Neutrophil (primary cell): Measurements from ENCODE around the gene AQP4.

Experiments
- H3K27ac ChIP-seq: fragments of 200-600 bp; sonication (generic); 2 replicates; pipeline ENCODE4 v1.5.1; 2016; ENCODE audit warnings: mild to moderate bottlenecking, moderate library complexity
- H3K27me3 ChIP-seq: fragments of 200-600 bp; sonication (generic); 2 replicates; pipeline ENCODE4 v1.6.0; 2016; ENCODE audit warnings: mild to moderate bottlenecking
- H3K36me3 ChIP-seq: fragments of 200-600 bp; sonication (generic); 2 replicates; pipeline ENCODE4 v1.5.1; 2017
- H3K4me1 ChIP-seq, 2 experiments: fragments of 200-600 bp in 1 of 2; sonication (generic) in 1 of 2; 1 replicate in 1 of 2; 2 replicates in 1 of 2; pipeline versions ENCODE4 v1.5.1 to v1.6.1; 2013 to 2016; ENCODE audit warnings: low read depth in 1 of 2, low read length in 1 of 2, mild to moderate bottlenecking in 1 of 2, moderate library complexity in 1 of 2; ENCODE audit not compliant: control insufficient read depth in 1 of 2, insufficient read depth in 1 of 2
- H3K4me3 ChIP-seq, 2 experiments: fragments of 200-600 bp in 1 of 2; sonication (generic) in 1 of 2; 1 replicate in 1 of 2; 2 replicates in 1 of 2; pipeline ENCODE4 v1.5.1; 2013 to 2016; ENCODE audit warnings: low read depth in 1 of 2, low read length in 1 of 2, mild to moderate bottlenecking in 1 of 2, moderate library complexity in 1 of 2
- H3K9me3 ChIP-seq: fragments of 200-600 bp; sonication (generic); 2 replicates; pipeline ENCODE4 v1.5.1; 2016
- TF ChIP-seq, protein P1 (sequence below): fragments of 200-600 bp; sonication (generic); IDR thresholded peaks from 2 replicates; pipeline ENCODE4 v1.5.1; 2016; ENCODE audit warnings: antibody characterized with exemption

Gene AQP4

DNA sequence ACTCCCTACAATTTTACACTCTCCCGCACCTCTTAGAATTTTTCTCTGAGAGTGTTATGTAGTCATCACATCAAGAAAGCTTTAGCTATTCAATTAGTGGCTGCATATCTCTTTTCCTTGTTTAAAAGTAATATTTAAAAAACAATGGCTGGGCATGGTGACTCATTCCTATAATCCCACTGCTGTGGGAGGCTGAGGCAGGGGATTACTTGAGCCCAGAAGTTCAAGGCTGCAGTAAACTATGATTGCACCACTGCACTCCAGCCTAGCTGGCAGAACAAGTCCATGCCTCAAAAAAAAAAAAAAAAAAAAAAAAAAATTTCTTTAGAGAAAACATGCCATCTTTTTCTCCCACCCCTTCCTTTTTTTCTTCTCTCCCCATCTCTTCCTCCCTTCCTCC is 44.3 kb downstream of the AQP4 start:
- Histone ChIP-seq H3K36me3 (no peaks in the 10 kb centered on the region), H3K27ac (no peak overlapping the region), H3K4me1 (no peaks in the 10 kb centered on the region), H3K4me3 (no peak overlapping the region), H3K27me3 (peaks cover 3% of the 10 kb centered on the region), H3K9me3 (no peaks in the 10 kb centered on the region)
- TF ChIP-seq, protein P1, sequence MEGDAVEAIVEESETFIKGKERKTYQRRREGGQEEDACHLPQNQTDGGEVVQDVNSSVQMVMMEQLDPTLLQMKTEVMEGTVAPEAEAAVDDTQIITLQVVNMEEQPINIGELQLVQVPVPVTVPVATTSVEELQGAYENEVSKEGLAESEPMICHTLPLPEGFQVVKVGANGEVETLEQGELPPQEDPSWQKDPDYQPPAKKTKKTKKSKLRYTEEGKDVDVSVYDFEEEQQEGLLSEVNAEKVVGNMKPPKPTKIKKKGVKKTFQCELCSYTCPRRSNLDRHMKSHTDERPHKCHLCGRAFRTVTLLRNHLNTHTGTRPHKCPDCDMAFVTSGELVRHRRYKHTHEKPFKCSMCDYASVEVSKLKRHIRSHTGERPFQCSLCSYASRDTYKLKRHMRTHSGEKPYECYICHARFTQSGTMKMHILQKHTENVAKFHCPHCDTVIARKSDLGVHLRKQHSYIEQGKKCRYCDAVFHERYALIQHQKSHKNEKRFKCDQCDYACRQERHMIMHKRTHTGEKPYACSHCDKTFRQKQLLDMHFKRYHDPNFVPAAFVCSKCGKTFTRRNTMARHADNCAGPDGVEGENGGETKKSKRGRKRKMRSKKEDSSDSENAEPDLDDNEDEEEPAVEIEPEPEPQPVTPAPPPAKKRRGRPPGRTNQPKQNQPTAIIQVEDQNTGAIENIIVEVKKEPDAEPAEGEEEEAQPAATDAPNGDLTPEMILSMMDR: no peak

DNA sequence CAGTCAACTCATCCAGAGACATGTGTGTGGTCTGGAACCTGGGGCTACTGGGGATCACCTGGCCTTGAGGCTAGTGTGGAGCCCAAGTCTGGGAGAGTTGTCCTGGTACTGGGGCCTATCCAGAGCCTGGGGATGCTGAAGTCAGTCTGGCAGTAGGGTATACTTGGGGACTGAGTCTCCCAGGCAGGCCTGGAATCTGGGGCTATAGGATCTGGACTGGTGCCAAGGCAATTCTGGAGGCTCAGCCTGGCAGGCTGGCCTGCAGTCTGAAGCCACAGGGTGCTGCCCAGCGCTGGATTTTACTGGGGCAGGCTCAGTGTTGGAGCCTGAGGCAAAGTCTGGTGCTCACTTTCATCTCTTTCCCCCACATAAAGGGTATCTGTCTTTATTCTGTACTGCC is 46.5 kb downstream of the AQP4 start:
- H3K9me3 ChIP-seq: no peaks in the 10 kb centered on the region

DNA sequence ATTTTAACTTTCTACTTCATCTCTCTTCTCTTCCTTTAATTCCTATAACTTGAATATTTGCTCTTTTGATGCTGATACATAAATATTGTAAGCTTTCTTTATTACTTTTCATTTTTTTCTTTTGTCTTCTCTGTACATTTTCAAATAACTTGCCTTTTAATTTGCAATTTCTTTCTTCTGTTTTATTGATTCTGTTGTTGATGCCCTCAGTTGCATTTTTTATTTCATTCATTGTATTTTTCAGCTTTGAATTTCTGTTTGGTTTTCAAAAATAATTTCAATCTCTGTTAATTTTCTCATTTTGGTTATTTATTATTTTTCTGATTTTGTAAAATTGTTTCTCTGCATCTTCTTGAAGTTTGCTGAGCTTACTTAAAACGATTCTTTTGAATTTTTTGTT is 47.0 kb downstream of the AQP4 start:
- no peak overlapping the region for H3K27ac ChIP-seq
- no peaks in the 10 kb centered on the region for H3K36me3 ChIP-seq
- TF ChIP-seq, protein P1: no peak
- H3K4me1 ChIP-seq: no peaks in the 10 kb centered on the region
- no peak overlapping the region for H3K4me3 ChIP-seq
- H3K9me3 ChIP-seq: no peaks in the 10 kb centered on the region
- no peaks in the 10 kb centered on the region for H3K27me3 ChIP-seq

More for the DNA sequence above, 46.5 kb downstream of the AQP4 start:
- Histone ChIP-seq H3K27me3 (no peaks in the 10 kb centered on the region), H3K36me3 (no peaks in the 10 kb centered on the region), H3K27ac (no peak overlapping the region), H3K4me3 (no peak overlapping the region), H3K4me1 (no peaks in the 10 kb centered on the region)
- TF ChIP-seq, protein P1: no peak

DNA sequence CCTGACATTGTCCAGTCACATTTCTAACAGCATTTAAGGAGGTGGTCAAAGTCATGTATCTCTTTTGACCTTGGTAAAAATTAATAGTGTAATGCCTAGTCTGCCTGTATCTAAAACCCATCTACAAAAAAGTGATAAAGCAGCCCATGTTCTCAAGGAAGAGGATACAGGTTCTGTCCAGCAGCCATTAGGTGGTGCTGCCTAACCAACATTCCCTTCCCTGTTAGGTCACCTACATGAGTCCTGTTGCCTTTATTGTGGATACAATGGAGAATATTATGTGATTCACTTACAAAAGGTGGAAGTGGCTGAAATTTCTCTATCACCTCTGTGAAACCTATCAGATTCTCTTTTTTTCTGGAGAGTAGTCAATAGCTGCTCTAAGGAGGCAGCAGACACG is 52.5 kb downstream of the AQP4 start:
- Histone ChIP-seq H3K27me3 (no peaks in the 10 kb centered on the region), H3K4me1 (no peaks in the 10 kb centered on the region), H3K36me3 (no peaks in the 10 kb centered on the region), H3K4me3 (no peak overlapping the region), H3K9me3 (no peaks in the 10 kb centered on the region), H3K27ac (no peak overlapping the region)
- TF ChIP-seq, protein P1: no peak

DNA sequence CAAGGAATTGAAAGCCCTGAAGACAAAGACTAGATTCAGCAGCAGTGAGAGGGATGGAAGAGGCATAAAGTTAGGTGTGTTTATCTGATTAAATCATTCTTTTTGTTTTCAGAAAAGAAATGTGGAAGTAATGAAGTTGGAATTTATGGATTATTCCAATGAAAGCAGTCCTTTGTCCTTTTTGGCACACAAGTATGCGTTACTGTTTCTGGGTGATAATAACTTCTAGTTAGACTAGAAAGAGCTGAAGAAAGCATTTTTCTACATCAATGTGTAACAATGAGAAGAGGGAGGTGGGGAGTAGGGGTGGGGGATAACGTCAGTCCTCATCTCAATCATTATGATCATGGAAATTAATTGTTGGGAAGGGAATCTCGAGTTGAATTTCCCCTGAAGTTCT is 53.0 kb downstream of the AQP4 start:
- no peak overlapping the region for H3K27ac ChIP-seq

More for the DNA sequence above, 53.0 kb downstream of the AQP4 start:
- Histone ChIP-seq H3K4me3 (no peak overlapping the region), H3K9me3 (no peaks in the 10 kb centered on the region), H3K36me3 (no peaks in the 10 kb centered on the region), H3K27me3 (no peaks in the 10 kb centered on the region), H3K4me1 (no peaks in the 10 kb centered on the region)
- TF ChIP-seq, protein P1: no peak
